KBM-7 (cell line): ENCODE data around the gene USP2.

Source experiments
- DNase-seq: peaks from one replicate; pipeline ENCODE4 v3.0.0-alpha.2; 2015
- in situ Hi-C: fragments of 300-500 bp; cut with MboI; formaldehyde crosslinking; loops from 2 replicates; pipeline ENCODE4 v1.14.3; 2020; ENCODE audit warnings: low sequenced_read_pairs, low pct_unique_long_range_greater_than_20kb, mixed read lengths

The USP2 gene

DNA sequence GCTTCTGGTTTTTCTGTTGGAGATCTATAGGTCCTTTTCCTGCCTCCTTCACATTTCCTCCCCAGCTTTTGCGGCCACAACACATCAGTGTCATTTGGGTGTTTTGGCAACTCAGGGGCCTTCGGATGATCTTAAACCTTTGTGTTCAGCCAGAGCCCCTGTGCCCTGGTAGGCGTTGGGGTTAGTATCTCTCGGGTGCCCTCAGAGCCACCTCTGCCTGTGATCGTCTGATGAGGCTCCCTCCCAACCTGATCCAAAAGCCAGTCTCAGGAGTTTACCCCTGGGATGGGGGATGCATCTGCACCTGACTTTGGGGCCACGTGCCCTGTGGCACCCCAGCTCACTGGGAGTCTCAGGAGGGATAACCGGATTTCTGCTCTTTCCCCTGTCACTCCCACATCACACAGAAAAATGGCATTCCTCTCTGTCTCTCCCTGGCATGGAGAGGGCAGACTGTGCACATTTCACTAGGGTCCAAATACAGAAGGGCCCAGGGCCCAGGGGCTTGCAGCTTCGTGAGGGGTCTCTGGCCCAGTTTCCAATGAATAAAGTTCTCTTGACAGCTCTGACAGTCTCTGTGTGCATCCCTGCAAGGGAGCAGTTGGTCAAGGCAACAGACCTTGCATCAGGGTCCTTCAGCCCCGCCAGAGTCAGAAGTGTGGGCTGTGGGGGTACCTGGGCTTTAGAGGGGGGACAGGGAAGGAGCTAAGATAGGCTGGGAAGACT, 44.6 kb downstream of the USP2 start:
- in situ Hi-C loops = no loop called here
- no peak for DNase-seq

DNA sequence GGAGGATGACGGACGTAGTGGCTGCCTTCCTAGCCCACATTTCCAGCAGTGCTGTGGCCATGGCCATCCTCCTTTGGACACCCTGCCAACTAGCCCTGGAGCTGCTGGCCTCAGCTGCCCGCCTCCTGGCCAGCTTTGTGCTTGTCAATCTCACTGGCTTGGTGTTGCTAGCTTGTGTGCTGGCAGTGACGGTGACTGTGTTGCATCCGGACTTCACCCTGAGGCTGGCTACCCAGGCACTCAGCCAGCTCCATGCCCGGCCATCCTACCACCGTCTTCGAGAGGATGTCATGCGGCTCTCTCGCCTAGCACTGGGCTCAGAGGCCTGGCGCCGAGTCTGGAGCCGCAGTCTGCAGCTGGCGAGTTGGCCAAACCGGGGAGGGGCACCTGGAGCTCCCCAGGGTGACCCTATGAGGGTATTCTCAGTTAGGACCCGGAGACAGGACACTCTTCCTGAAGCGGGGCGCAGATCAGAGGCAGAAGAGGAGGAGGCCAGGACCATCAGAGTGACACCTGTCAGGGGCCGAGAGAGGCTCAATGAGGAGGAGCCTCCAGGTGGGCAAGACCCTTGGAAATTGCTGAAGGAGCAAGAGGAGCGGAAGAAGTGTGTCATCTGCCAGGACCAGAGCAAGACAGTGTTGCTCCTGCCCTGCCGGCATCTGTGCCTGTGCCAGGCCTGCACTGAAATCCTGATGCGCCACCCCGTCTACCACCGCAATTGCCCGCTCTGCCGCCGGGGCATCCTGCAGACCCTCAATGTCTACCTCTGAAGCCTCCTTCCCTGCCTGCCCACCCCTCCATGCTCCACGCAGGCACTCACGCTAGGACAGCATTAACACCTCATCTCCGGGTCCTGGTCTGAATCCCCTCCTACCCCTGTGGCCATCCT, 45.6 kb downstream of the USP2 start:
- in situ Hi-C loops = no loop called here
- DNase-seq = no peak

DNA sequence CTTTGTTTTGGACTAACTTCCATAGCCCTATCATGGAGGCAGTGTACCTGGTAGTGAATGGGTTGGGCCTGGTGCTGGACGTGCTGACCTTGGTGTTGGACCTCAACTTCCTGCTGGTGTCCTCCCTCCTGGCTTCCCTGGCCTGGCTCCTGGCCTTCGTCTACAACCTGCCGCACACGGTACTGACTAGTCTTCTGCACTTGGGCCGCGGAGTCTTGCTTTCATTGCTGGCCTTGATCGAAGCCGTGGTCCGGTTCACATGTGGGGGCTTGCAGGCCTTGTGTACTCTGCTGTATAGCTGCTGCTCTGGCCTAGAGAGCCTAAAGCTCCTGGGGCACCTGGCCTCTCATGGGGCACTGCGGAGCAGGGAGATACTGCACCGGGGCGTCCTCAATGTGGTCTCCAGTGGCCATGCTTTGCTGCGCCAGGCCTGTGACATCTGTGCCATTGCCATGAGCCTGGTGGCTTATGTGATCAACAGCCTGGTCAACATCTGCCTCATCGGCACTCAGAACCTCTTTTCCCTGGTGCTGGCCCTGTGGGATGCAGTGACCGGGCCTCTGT, 46.3 kb downstream of the USP2 start:
- no peak for DNase-seq
- in situ Hi-C loops = no loop called here

DNA sequence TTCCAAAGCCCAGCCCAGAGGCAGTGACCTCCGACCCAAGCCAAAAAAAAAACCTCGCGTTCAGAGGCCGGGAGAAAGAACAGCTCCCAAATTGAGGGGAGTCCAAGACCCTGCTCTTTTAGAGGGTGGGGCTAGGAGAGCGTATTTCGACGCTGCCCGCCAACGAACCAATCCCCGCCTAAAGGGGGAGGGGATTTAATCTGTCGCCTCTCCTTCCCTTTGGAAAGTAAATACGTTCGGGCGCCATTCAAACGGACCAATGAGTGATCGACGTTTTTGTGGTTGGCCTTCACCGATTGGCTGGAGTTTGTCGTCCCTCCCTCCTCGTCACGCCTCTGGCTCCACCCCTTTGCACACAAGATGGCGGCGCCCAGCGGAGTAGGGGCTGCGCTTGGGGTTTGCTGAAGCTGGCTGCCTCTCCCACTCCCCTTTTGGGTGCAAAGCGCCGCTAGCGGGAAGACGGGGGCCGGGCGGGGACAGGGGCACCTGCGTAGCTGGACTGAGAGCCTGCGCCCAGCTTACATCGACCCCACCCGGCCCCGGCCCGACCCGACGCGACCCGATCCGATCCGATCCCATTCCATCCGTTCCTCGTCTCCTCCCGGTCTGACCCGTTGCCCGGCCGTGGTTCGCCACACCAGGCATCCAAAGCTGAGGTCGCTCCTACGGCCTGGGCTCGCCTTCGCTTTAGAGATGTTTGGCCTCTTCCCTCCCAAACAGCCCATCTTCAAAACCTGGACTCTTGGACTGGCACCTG, 47.1 kb downstream of the USP2 start, which contains the start of gene RNF26:
Gene RNF26, plus strand, starts transcription at position 354 of the 757 bp plus-strand sequence. CDS start 596 bp downstream, outside the sequence.
- DNase-seq = peak; percentile 98
- in situ Hi-C loops = no loop called here

DNA sequence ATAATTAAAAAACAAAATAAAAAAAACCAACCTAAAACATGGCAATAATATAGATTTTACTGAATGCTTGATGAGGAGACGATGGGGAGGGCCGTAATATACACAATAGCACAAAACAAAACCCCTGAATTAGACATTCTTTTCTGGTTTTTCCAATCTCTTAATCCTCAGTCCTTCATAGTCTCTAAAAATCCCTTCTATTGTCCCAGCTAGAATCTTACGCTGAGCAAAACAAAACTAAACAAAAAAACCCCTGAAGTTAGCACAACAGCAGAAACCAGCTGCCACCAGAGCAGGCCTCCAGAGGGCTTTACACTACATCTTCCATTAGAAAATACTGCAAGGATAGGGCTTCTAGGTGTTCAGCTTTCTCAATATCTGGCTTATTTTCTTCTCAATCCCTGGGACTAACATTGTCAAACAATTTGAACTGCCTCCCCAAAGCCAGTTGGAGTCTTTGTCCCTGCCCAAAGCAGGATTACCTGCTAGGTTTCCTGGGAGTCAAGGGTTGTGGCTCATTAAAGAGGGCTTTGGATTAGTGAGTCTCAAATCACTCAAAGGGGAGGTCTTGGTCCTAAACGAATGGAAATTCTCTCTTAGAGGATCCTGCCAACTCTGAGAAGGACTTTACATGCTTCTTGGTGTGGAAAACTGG, 49.3 kb downstream of the USP2 start:
- DNase-seq = no peak

DNA sequence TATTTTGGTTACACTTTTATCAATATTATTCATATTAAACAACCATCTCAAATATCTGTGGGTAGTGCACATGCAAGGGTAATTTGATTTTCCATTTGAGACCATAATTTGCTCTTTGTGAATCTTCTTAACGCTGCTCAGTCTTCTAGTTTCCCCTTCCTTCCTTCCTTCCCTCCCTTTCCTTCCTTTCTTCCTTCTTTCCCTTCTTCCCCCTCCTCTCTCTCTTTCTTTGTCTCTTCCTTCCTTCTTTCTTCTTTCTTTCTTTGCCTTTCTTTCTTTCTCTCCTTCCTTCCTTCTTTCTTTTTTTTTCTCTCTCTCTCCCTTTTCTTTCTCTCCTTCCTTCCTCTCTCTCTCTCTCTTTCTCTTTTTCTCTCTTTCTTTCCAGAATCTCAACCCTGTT, 51.3 kb downstream of the USP2 start:
- DNase-seq = no peak
- in situ Hi-C loops = no loop called here

More for the DNA sequence above, 49.3 kb downstream of the USP2 start:
- in situ Hi-C loops = no loop called here

DNA sequence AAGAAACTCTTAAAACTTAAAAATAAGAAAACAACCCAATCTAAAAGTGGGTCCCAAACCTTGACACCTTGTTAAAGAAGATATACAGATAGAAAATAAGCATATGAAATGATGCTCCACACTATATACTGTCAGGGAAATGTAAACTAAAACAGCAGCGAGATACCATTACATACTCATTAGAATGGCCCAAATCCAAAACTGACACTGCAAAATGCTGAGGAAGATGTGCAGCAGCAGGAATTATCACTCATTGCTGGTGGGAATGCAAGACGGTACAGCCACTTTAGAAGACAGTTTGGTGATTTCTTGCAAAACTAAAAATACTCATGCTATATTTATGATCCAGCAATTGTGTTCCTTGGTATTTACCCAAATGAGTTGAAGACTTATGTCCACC, 52.2 kb downstream of the USP2 start:
- DNase-seq = no peak
- in situ Hi-C loops = no loop called here

DNA sequence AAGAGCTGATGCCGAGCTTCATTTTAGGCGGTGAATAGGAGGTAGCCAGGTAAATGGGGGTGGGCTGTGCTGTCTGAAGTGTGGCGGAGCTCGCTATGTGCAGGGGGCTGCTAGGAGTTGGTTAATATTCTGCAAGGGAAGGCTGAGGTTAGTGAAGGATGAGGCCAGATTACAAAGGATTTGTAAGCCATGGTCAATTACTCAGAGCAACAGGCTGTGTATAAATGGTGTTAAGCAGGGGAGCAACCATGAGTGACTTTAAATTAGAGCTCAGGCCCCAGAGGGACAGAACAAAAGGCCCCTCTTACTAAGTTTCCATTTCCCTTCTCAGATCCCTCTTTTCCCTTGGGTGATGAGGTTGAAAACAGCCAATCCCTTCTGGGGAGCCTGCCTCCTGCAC, 57.3 kb downstream of the USP2 start:
- in situ Hi-C loops = no loop called here
- no peak for DNase-seq

DNA sequence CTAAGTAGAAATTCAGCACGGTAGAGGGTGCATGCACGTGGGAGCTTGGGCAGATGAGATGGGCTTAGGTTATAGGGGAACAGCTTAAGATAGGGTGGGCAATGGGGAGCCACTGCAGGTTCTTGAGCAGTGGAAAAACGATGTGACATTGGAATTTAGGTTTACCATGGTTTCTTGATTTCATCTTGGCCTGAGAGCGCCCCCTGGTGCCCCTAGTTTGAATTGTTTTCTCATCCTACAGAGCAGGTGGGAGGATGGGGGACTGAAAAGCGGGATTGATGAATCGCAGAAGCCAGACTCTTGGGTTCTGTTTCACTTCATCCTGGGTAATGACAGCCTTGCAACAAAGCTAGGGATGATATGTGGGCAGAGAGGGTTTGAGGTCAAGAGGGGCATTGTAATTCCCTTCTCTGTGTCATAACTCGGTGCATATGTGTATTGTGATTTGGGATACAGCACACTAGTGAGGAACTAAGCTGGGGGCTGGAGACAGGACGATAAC, 57.9 kb downstream of the USP2 start:
- in situ Hi-C loops = no loop called here
- peak; percentile 81 for DNase-seq

DNA sequence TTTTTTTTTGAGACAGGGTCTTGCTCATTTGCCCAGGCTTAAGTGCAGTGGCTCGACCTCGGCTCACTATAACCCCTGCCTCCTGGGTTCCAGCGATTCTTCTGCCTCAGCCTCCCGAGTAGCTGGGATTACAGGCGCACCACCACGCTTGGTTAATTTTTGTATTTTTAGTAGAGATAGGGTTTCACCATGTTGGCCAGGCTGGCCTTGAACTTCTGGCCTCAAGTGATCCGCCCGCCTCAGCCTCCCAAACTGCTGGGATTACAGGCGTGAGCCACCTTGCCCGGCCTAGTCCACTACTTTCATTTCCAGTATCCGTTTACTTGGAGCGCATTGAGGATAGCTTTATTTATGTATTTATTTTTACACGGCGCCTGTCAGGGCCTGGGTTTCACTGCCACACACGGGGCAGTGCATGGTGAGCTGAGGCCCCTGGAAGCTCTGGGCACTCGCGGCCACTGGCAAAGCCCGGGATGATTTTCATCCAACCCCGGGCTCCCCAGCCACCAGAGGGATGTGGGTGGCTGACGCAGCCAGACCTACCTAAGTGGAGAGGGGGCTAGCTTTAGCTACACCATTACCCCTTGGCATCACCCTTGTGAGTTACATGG, 58.5 kb downstream of the USP2 start:
- in situ Hi-C loops = no loop called here
- DNase-seq = no peak

DNA sequence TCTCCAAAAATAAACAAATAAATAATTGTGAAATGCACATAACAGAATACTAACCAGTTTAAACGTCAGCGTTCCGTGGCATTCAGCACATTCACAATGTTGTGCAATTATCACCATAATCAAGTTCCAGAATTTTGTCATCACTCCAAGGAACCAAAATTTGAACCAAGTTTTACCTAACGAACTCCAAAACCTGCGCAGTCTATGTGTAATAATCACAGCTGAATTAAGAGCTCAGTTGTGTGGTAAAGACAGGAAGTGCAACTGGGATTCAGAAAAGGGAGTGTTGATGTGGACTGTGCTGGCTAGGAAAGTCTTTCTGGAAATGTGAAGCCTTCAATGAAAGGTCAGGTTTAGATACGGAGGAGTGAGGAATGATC, 59.1 kb downstream of the USP2 start:
- DNase-seq = peak; percentile 32
- in situ Hi-C loops = no loop called here

DNA sequence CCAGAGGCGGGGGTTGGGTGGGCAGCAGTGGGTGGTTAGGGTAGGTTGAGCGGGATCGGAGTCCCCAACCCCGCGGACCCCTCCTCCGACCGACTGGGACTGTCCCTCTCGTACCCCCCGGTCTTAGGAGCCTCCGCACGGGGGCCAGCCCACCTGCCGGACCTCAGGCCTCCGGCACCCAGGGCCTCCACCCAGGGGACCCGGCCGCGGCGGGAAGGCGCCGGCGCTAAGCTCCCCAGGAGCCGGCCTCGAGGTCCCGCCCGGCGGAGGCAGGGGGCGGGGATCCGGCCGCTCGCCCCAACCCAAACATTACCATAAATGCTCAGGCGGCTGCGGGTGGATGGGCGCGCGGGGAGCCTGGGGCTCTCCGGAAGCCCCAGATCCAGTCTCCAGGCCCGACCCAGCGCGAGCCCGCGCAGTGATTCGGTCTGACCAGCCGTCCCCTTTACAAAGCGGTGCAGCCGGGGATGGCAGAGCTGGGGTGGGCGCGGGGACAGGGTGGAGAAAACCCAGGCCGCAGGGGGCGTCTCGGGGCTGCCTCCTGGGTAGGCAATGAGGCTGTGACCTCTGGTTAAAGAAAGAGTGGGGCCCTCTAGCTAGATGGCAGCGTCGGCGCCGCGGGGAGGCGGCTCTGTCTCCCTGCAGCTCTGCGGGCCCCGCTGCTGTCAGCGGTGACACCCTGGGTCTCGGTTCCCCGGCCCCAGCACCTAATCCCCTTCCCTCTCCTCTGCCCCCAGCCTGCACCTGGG, 60.5 kb downstream of the USP2 start:
- DNase-seq = peak; percentile 39
- in situ Hi-C loops = no loop called here

DNA sequence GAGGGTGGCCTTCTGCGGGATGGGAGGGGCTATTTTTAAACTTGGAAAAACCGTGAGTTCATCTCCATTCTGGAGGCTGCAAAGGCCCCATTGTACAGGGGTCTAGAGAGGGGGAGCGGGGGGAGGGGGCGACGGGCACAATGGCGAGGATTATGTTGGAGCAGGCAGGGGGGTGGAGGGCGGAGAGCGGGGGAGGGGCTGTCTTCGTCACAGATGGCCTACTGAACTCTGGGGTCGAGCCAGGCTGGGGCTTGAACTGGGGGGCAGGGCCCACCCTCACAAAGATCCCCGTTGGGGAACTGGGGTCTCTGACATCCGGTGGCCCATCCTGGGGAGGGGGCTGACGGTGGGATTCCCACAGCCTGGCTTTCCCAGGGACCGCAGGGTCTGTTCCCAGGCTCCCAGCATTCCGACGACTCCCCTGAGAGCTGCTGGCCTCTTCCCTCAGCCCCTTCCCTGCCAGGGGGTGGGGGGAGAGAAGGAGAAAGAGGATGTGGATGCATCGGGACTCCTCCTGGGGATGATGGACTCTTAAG, 61.2 kb downstream of the USP2 start:
- in situ Hi-C loops = no loop called here
- DNase-seq = no peak

DNA sequence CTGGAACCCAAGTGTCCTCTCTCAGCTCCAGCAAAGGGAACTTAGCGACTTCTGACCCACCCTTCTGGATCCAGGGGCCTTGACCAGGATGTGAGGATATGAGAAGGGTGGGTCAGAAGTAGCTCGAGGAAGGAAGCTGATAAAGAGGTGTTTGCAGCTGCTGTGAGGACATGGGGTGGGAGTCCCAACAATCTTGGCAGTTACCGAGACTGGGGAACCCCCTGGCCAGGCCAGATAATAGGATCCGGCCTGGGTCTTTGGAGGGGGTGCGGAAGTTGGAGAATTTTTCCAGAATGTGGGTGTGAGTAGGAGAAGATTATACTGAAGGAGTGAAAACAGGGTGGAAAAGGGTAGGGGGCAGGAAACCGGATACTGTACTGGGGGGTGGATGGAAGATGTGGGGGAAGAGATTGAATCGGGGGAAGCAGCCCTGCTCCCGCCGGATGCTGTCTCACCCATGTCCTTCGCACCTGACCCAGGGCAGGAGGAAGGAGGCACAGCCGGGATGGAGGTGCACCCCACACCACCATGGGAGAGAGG, 61.7 kb downstream of the USP2 start:
- no peak for DNase-seq
- in situ Hi-C loops = no loop called here

DNA sequence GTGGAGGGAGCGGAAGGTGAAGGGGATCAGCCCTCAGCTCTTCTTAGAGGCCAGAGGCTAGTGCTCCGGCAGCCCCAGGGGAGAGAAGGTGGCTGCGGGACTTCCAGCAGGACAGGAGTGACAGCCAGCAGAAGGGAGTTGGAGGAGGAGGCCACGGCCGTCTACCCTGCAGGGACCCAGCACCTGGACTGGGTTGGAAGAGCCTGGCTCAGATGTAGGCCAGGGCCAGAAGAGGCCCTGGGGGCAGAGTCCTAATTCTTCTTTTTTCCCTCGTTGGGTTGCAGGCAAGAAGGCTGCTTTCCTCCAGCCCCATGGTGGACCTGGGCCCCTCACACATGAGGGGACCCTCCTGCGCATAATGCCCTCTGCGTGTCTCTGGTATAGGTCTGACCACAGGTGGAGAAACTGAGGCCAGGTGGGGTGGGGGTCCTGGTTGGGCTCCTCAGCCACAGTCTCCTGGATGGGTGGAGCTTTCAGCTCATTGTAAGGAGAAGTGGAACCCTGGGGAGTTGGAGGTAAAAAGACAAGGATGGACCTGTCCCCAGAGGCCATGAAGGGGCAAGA, 62.3 kb downstream of the USP2 start:
- DNase-seq = no peak
- in situ Hi-C loops = no loop called here

DNA sequence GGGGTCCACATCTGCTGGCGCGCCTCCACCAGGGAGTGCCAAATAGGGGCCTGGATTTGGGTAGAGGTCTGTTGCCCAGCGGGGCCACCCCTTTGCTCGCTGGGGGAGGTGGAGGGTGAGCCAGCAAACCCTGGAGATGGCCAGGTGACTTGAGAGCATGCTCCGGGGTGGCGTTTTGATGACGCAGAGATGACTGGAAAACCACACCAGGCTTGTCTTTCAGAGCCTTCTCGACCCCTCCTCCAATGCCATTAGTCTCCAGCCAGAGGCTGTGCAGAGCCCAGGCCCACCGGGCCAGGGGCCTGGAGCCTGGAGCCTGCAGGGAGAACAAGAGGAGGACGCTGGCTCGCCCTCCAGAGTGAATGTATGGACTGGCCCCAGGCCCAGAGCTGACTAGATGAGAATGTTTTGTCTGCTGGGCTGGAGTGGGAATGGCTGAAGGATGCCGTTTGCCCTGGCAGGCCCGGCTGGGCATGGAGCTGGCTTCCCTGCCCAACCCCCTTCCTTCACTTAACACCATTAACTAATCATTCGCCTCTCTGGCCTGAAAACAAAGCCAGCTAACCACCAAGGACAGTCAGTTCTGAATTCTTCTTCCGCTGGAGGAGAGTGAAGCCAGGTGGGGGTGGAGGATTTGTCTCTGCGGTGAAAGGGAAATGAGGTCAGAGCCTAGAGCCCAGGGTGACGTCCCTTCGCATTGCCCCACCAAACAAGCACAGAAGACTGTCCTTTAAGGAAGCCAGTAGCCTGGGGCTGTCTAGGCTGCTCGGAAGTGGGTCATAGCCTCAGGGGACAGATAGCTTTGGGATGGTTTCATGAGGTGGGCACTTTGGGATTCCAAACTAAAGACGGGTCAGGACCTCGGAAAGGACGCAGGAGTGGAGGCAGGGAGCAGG, 63.0 kb downstream of the USP2 start:
- in situ Hi-C loops = no loop called here
- peak; percentile 96 for DNase-seq
